IPS-18a (cell line): ENCODE measurements around the gene BRCA1.
"Not testable (repeated sequence)": the region's sequence is repeated elsewhere in the genome, so short reads cannot be mapped to it uniquely, and the experiment has no call there.

Source experiments
- H3K27ac ChIP-seq: one replicate; pipeline ENCODE4 v1.5.1; 2013; ENCODE audit warnings: low read length
- H3K27me3 ChIP-seq: one replicate; pipeline ENCODE4 v1.6.1; 2013; ENCODE audit warnings: mild to moderate bottlenecking, low read length; ENCODE audit not compliant: control insufficient read depth, insufficient read depth
- H3K36me3 ChIP-seq: one replicate; pipeline ENCODE4 v1.6.1; 2013; ENCODE audit warnings: low read depth, low read length; ENCODE audit not compliant: control insufficient read depth
- H3K4me1 ChIP-seq: one replicate; pipeline ENCODE4 v1.6.1; 2013; ENCODE audit warnings: low read depth, low read length; ENCODE audit not compliant: control insufficient read depth
- H3K4me3 ChIP-seq: one replicate; pipeline ENCODE4 v1.5.1; 2013; ENCODE audit warnings: low read length
- H3K9ac ChIP-seq: one replicate; pipeline ENCODE4 v1.6.1; 2013; ENCODE audit warnings: mild to moderate bottlenecking, low read length, moderate library complexity
- H3K9me3 ChIP-seq: one replicate; pipeline ENCODE4 v1.6.1; 2013; ENCODE audit warnings: low read depth, low read length; ENCODE audit not compliant: control insufficient read depth

The BRCA1 gene

DNA sequence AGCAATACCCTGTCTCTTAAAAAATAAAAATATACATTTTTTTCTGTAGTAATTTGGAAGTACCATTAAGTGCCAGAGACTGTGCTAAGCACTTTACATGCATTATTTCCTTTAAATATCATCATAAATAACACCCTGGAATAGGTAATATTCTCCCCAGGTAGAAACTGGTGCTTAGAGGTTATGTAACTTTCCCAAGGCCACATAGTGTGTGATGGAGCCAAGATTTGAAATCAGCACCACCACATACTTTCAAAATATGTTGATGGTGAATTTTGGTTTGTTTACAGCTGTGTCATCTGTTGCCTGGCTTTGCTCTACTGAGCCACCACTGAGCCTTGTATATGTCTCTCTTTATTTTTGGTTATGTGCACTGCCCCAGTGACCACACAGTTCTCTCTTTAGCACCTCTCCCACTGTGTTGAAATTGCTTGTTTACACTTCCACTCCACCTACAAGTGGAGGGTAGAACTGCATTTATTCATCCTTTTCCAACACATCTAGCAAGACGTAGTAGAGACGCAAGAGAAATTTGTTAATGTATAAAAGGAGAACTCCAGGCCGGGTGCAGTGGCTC lies 26.8 kb upstream of the BRCA1 start:
- Histone ChIP-seq H3K36me3 (no peaks in the 10 kb centered on the region), H3K9me3 (no peaks in the 10 kb centered on the region), H3K27me3 (no peaks in the 10 kb centered on the region), H3K9ac (no peak overlapping the region), H3K4me1 (no peaks in the 10 kb centered on the region), H3K4me3 (no peak overlapping the region), H3K27ac (no peak overlapping the region)

DNA sequence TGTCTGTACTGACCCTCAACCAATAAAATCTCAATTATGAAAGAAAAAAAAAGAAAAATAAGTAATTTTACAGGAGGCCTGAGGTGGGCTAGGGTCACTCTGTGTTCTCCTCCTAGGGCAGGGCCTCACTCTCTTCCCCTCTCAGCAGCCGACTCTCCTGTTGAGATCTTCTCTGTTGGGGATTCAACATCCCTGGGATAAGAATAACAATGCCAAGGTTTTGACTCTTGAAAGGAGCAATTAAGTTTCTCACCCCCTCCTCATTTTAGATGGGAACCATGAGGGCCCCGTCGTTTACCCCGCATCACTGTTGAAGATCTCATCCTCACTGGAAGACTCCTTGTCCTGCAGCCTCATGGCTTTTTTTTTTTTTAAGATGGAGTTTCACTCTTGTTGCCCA lies 21.5 kb upstream of the BRCA1 start:
- Histone ChIP-seq H3K27me3 (no peaks in the 10 kb centered on the region), H3K4me3 (no peak overlapping the region), H3K36me3 (no peaks in the 10 kb centered on the region), H3K27ac (no peak overlapping the region), H3K4me1 (peaks cover 5% of the 10 kb centered on the region), H3K9ac (no peak overlapping the region), H3K9me3 (no peaks in the 10 kb centered on the region)

DNA sequence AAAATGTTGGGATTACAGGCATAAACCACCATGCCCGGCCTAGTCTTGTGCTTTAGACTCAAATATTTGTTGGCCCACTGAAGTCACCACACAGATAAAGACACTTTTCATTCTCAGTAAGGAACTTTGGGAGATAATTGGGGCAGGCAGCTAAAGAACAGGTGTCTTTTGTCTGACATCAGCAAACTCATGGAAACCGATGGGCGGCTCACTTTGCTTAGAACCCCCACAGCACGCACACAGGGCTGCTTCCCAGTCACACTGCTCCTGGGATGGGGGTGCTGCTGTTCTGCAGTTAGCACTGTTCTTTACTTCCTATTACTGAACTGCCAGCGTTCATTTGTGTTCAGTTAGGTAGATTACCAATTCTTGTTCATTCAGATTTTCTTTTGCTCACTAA lies 18.0 kb upstream of the BRCA1 start:
- Histone ChIP-seq H3K9me3 (no peaks in the 10 kb centered on the region), H3K36me3 (no peaks in the 10 kb centered on the region), H3K27ac (no peak overlapping the region), H3K4me3 (no peak overlapping the region), H3K27me3 (no peaks in the 10 kb centered on the region), H3K4me1 (peaks cover 5% of the 10 kb centered on the region), H3K9ac (no peak overlapping the region)

DNA sequence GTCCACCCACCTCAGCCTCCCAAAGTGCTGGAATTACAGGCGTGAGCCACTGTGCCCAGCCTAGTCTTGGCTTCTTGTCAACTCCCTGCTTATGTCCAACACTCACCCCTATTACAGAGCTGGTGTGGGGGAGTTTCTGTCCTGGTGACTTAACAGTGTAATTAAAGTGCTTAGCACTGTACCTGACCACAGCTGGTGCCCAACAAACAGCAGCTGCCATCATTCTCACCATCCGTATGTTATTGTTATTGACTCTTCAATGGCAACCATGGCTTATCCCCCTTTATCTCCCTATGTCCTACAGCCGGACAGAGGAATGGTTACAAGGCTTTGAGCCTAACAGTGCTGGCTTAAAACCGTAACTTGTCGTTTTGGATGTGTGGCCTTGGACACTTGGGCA lies 17.0 kb upstream of the BRCA1 start:
- Histone ChIP-seq H3K9me3 (no peaks in the 10 kb centered on the region), H3K4me3 (no peak overlapping the region), H3K9ac (no peak overlapping the region), H3K27me3 (no peaks in the 10 kb centered on the region), H3K36me3 (no peaks in the 10 kb centered on the region), H3K27ac (no peak overlapping the region), H3K4me1 (peaks cover 5% of the 10 kb centered on the region)

DNA sequence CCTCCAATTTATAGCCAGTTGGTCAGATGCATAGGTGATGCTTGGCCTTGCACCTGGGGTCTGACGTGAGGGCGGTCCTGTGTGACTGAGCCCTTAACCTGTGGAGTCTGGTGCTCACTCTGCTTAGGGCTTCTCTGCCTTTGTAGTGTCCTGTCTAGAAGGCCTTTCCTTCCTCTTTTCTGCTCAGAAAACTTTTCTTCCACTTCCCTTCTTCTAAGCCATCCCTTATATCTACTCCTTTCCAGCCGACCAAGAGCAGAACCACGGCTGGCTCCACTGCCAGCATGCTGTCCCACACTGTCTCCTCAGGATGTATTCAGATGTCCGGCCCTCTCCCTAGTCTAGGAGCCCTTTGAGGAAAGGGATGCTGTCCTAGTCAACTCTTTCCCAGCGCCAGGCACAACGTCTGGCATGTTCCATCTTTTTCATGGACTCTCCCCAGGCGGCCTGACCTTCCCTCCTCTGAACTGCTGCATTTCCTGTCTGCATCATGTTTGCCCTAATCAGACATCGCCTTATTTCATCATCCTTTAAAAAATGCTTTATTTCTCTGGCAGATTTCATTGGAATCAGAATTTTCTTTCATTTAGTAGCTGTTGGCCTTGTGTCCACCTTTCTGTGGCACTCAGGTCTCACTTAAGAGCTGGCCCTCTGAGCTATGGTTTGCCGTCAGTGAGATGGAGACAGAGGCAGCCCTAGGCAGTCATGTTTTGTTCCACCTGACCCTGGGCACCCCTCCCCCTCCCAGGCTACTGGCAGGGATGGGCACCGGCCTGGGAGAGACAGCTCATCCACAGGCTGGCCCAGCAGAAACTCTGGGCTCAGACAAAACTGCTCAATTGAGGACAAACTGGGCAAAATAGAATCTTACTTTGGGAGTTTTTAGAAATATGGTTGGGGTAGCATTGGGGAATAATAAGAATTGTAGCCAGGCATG lies 15.5 kb upstream of the BRCA1 start:
- H3K27ac ChIP-seq, result no peak overlapping the region
- no peaks in the 10 kb centered on the region for H3K9me3 ChIP-seq
- H3K4me1 ChIP-seq, result peaks cover 2% of the 10 kb centered on the region
- H3K36me3 ChIP-seq, result no peaks in the 10 kb centered on the region
- H3K27me3 ChIP-seq, result no peaks in the 10 kb centered on the region
- no peak overlapping the region for H3K4me3 ChIP-seq
- no peak overlapping the region for H3K9ac ChIP-seq

DNA sequence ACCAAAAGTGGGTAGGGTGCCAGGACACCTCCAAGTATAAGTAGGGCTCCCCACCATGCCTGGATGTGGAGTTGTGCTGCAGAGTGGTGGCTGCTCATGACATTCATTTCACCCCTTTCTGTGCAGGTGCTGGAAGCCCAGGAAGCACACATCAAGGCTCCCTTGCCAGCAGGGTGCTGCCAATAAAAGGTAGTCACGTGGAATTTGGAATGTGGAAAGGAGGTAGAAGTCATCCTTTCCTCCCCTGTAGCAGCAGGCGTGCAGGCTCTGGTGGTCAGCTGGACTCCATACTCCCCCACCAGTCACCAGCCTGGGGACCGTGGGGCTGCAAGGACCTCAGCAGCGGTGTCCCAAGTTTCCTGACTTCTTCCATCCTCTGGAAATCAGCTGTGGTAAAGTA lies 13.4 kb upstream of the BRCA1 start:
- H3K4me3 ChIP-seq, H3K9ac ChIP-seq, H3K4me1 ChIP-seq, H3K27ac ChIP-seq, H3K9me3 ChIP-seq, H3K36me3 ChIP-seq, H3K27me3 ChIP-seq: not testable (repeated sequence)

DNA sequence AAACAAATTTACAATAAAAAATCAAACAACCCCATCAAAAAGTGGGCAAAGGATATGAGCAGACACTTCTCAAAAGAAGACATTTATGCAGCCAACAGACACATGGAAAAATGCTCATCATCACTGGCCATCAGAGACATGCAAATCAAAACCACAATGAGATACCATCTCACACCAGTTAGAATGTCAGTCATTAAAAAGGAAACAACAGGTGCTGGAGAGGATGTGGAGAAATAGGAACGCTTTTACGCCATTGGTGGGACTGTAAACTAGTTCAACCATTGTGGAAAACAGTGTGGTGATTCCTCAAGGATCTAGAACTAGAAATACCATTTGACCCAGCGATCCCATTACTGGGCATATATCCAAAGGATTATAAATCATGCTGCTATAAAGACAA lies 11.4 kb upstream of the BRCA1 start:
- H3K27me3 ChIP-seq, H3K9ac ChIP-seq, H3K36me3 ChIP-seq, H3K27ac ChIP-seq, H3K4me1 ChIP-seq, H3K9me3 ChIP-seq, H3K4me3 ChIP-seq: not testable (repeated sequence)

DNA sequence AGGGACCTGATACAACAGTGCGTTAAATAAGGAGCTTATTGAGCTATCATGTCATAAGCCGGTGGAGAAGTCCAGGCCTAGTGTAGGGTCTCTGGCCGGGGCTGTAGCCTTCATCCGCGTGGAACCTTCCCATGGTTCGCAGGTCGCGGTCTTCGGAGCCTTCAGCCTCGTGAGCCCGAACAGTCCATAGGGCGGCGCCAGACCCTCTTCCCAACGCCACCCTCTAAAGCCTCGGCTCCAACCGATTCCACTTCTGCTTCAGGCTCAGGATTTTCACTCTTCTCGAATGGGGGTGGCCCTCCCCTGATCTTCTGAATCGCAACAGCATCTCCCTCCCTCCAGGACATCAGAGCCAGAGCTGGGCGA lies 10.3 kb upstream of the BRCA1 start:
- Histone ChIP-seq H3K4me3 (no peak overlapping the region), H3K27ac (no peak overlapping the region), H3K27me3 (no peaks in the 10 kb centered on the region), H3K9ac (no peak overlapping the region), H3K36me3 (no peaks in the 10 kb centered on the region), H3K4me1 (no peaks in the 10 kb centered on the region), H3K9me3 (no peaks in the 10 kb centered on the region)

DNA sequence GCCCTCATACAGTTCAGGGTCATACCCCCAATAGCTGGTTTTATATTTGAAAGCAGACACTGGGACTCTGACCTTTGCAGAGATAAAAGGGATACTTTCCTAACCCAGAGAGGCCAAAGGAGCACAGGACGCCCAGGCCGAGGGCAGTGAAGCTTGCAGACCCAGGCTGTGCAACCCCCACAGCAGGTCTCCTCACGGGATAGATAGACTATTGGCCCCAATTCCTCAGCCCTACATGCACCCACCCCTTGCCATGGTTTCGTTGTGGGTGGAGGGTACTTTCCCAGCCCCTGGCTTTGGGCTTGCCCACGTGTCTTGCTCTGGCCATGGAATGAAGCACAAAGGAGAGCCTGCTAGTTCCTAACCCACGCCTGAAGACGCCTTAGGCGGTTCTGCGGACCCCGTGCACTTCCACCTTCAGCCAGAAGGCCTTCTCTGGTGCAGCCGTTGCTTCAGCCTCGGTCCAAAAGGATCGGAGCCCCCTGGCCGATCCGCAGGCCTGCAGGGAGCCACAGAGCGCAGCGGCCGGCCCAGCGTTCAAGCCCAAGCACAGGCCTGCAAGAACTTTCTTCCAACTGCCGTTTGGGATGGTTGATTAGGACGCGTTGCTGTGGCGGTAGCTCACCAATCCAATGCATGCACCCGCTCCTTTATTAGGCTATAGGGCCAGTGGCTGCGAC lies 9.8 kb upstream of the BRCA1 start:
- H3K4me1 ChIP-seq, result no peaks in the 10 kb centered on the region
- no peak overlapping the region for H3K4me3 ChIP-seq
- H3K27me3 ChIP-seq, result no peaks in the 10 kb centered on the region
- H3K9ac ChIP-seq, result no peak overlapping the region
- no peaks in the 10 kb centered on the region for H3K36me3 ChIP-seq
- H3K27ac ChIP-seq, result no peak overlapping the region
- no peaks in the 10 kb centered on the region for H3K9me3 ChIP-seq

DNA sequence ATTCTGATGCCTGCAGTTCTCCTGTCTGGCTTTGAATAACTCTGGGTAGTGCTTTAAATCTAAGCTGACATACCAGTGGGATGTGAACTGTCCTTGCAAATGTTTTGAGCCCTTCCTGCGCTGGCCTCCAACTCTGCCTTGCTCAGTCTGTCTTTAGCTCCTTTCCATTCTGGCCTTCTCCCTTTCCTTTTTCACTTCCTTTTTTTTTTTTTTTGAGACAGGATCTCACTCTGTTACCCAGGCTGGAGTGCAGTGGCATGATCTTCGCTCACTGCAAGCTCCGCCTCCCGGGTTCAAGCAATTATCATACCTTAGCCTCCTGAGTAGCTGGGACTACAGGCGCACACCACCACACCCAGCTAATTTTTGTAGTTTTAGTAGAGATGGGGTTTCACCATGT lies 8.3 kb upstream of the BRCA1 start:
- not testable (repeated sequence) for H3K27ac ChIP-seq, H3K9ac ChIP-seq, H3K27me3 ChIP-seq, H3K36me3 ChIP-seq, H3K4me3 ChIP-seq, H3K9me3 ChIP-seq, H3K4me1 ChIP-seq

DNA sequence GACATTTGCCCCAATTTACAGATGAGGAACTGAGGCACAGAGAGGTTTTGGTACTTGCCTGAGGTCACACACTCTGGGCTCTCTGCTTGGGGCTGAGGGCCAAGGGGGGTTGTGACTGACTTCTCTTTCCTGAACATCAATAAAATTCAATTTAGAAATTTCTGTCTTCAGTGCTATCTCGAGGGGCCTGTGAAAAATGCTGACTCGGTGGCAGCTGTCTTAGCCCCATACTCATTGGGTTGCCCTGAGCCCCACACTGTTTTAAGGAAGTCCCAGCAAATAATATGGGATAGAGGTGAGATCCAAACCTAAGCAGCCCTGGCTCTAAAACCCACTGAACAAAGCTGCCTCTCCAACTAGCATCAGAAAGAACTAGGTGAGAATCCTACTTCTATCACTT lies 7.0 kb upstream of the BRCA1 start:
- Histone ChIP-seq H3K4me3 (no peak overlapping the region), H3K27ac (no peak overlapping the region), H3K4me1 (no peaks in the 10 kb centered on the region), H3K27me3 (no peaks in the 10 kb centered on the region), H3K9me3 (no peaks in the 10 kb centered on the region), H3K9ac (no peak overlapping the region), H3K36me3 (no peaks in the 10 kb centered on the region)

DNA sequence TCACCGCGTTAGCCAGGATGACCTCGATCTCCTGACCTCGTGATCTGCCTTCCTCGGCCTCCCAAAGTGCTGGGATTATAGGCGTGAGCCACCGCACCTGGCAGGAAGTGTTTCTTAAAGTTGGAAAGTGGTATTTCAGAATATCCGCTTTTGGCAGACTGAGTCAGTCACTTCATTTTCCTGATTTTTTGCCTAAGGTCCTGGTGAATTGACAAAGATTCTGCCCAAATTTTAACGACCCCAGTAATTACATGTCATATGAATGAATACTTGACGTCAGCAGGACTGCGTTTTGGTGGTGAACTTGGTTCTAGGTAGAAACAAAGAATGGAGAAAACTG lies 4.5 kb upstream of the BRCA1 start:
- no peaks in the 10 kb centered on the region for H3K27me3 ChIP-seq
- no peaks in the 10 kb centered on the region for H3K4me1 ChIP-seq
- no peak overlapping the region for H3K9ac ChIP-seq
- no peaks in the 10 kb centered on the region for H3K36me3 ChIP-seq
- no peaks in the 10 kb centered on the region for H3K9me3 ChIP-seq
- H3K27ac ChIP-seq, result no peak overlapping the region
- H3K4me3 ChIP-seq, result no peak overlapping the region
